Activated naive CD4-positive, alpha-beta T cell treated with anti-CD3 and anti-CD28 coated beads, Interleukin-2, amount 50 U/mL, for 24 hours (primary cell): ENCODE data around the gene SIRT7.

ENCODE experiments used
- H3K27ac Mint-ChIP-seq: one replicate; pipeline ENCODE4 v1.8.0; 2021; ENCODE audit warnings: mild to moderate bottlenecking, mixed read lengths
- H3K27me3 Mint-ChIP-seq: one replicate; pipeline ENCODE4 v1.8.0; 2021; ENCODE audit warnings: mixed read lengths
- H3K36me3 Mint-ChIP-seq: one replicate; pipeline ENCODE4 v1.8.0; 2021; ENCODE audit warnings: mixed read lengths
- H3K4me1 Mint-ChIP-seq: one replicate; pipeline ENCODE4 v1.8.0; 2021; ENCODE audit warnings: mixed read lengths
- H3K4me3 Mint-ChIP-seq: one replicate; pipeline ENCODE4 v1.8.0; 2021; ENCODE audit warnings: mild to moderate bottlenecking, mixed read lengths
- H3K9me3 Mint-ChIP-seq: one replicate; pipeline ENCODE4 v1.8.0; 2021; ENCODE audit warnings: mixed read lengths

Gene SIRT7

GRCh38 chr17:81907219-81908145 is 10.5 kb downstream of the SIRT7 start:
- Mint-ChIP-seq H3K36me3 (no peaks in the 10 kb centered on the region), H3K27ac (no peak overlapping the region), H3K27me3 (no peaks in the 10 kb centered on the region), H3K4me1 (no peaks in the 10 kb centered on the region), H3K4me3 (no peak overlapping the region), H3K9me3 (no peaks in the 10 kb centered on the region)

GRCh38 chr17:81906476-81907218 is 11.3 kb downstream of the SIRT7 start:
- Mint-ChIP-seq H3K4me1 (no peaks in the 10 kb centered on the region), H3K4me3 (no peak overlapping the region)

DNA sequence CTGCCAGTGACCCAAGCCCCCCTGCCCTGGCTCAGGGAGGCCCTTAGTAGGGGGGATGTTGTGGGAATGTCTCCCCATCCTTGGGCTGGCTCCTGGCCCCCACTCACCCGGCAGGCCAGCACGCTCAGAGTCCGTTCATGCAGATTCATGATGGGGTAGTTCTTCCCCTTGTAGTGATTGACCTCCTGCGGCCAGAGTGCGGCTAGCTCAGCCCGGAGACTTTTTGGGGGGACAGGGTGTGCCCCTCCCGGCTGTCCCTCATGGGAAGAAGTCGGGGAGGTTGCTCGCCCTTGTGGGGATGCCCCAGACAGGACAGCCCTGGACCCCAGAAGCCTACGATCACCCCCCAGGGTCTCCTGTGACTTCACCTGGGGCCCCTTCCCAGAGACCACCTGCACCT is 12.0 kb downstream of the SIRT7 start:
- Mint-ChIP-seq H3K27ac (no peak overlapping the region), H3K27me3 (peaks cover 3% of the 10 kb centered on the region), H3K9me3 (no peaks in the 10 kb centered on the region), H3K36me3 (no peaks in the 10 kb centered on the region), H3K4me3 (no peak overlapping the region), H3K4me1 (peaks cover 3% of the 10 kb centered on the region)

More at GRCh38 chr17:81906476-81907218, 11.3 kb downstream of the SIRT7 start:
- no peaks in the 10 kb centered on the region for H3K36me3 Mint-ChIP-seq
- no peak overlapping the region for H3K27ac Mint-ChIP-seq
- H3K9me3 Mint-ChIP-seq = no peaks in the 10 kb centered on the region
- no peaks in the 10 kb centered on the region for H3K27me3 Mint-ChIP-seq

DNA sequence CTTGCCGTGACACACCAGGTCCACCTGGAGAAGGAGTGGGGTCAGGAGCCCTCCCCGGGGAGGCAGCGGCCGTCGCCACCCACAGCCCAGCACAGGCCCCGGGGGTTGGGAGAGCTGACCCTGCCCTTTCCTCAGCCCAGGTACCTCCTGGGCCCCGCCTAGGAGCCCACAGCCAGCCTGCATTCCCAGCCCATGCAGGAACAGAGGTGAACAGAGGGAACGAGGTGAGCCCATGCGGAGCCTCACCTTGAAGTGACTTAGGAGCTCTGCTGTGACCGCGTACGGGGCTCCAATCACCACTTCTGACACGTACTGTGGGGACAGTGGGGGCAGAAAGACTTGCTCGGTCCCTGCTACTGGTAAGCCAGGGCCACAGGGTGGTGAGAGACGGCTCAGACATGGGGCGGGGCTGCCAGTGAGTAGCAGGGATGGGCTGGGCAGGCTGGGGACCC is 12.5 kb downstream of the SIRT7 start:
- Mint-ChIP-seq H3K4me1 (peaks cover 7% of the 10 kb centered on the region), H3K4me3 (no peak overlapping the region), H3K9me3 (no peaks in the 10 kb centered on the region), H3K36me3 (peaks cover 2% of the 10 kb centered on the region), H3K27me3 (peaks cover 6% of the 10 kb centered on the region), H3K27ac (no peak overlapping the region)

- Mint-ChIP-seq H3K27me3 (peaks cover 7% of the 10 kb centered on the region), H3K27ac (no peak overlapping the region), H3K36me3 (peaks cover 7% of the 10 kb centered on the region)
Observed at GRCh38 chr17:81904600-81905423, 13.2 kb downstream of the SIRT7 start.

GRCh38 chr17:81903896-81904599 is 13.9 kb downstream of the SIRT7 start:
- Mint-ChIP-seq H3K27me3 (peaks cover 7% of the 10 kb centered on the region), H3K4me3 (no peak overlapping the region), H3K4me1 (peaks cover 7% of the 10 kb centered on the region), H3K27ac (no peak overlapping the region), H3K36me3 (peaks cover 7% of the 10 kb centered on the region), H3K9me3 (no peaks in the 10 kb centered on the region)

More at GRCh38 chr17:81904600-81905423, 13.2 kb downstream of the SIRT7 start:
- no peaks in the 10 kb centered on the region for H3K9me3 Mint-ChIP-seq
- H3K4me3 Mint-ChIP-seq = no peak overlapping the region
- peaks cover 7% of the 10 kb centered on the region for H3K4me1 Mint-ChIP-seq

GRCh38 chr17:81903415-81903831 is 14.6 kb downstream of the SIRT7 start:
- Mint-ChIP-seq H3K9me3 (no peaks in the 10 kb centered on the region), H3K27ac (no peak overlapping the region), H3K4me3 (no peak overlapping the region), H3K27me3 (peaks cover 7% of the 10 kb centered on the region), H3K36me3 (peaks cover 7% of the 10 kb centered on the region), H3K4me1 (peaks cover 7% of the 10 kb centered on the region)

DNA sequence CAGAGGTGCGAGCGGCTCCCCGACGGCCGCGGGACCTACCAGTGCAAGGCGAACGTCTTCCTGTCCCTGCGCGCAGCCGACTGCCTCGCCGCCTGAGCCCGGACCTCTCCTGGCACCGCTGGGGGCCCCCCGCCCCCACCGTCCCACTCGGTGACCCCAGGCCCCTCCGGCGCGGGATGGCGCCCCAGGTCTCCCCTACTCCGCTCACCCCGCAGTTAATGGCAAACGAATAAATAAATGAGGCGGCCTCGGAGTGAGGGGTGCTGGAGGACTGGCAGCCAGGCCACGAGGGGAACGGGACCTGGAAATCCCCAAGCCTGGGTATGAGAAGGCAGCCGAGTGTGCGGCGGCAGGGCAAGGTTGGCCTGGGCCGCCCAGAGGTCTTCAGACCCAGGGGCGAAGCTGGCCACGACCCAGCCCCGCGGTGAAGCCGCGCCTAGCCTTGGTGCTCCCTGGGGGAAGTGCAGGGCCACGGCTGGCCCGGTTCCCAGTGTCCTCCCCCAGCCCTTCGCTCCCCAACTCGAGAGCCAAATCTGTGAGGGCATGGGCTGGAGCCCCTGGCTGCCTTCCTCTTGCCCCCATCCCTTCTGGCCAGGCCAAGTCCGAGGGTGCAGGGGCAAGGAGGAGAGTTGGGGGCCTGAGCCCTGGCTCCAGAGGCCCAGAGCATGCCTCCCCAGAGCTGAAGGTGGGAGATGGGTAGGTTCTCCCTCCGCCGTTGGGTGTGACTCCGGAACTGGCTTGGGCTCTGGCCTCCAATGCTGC is 15.1 kb downstream of the SIRT7 start:
- no peaks in the 10 kb centered on the region for H3K9me3 Mint-ChIP-seq
- H3K4me3 Mint-ChIP-seq = no peak overlapping the region
- peaks cover 7% of the 10 kb centered on the region for H3K27me3 Mint-ChIP-seq
- H3K4me1 Mint-ChIP-seq = peaks cover 7% of the 10 kb centered on the region
- peaks cover 9% of the 10 kb centered on the region for H3K36me3 Mint-ChIP-seq
- H3K27ac Mint-ChIP-seq = no peak overlapping the region

DNA sequence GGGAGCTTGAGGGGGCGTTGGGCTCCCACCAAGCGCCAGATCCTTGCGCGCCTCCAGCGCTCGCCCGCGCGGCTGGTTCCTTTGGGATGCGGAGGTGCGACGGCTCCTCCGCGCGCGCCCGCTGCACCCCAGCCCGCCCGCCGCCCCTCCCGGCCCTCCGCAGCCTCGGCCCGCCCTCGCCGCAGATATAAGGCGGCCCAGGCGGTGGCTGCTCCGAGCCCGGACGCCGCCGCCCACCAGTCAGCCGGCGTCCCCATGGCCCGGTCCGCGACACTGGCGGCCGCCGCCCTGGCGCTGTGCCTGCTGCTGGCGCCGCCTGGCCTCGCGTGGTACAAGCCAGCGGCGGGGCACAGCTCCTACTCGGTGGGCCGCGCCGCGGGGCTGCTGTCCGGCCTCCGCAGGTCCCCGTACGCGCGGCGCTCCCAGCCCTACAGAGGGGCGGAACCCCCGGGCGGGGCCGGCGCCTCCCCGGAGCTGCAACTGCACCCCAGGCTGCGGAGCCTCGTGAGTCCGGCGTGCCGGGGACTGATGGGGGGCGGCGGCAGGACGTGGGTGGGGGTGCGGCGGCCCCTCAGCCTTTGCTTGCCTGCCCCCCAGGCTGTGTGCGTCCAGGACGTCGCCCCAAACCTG is 15.8 kb downstream of the SIRT7 start, which contains the start of gene NPB:
Gene NPB (plus strand): TSS at position 216 of the 630 bp plus-strand sequence. CDS start 40 bp downstream, at position 256.
- H3K9me3 Mint-ChIP-seq = no peaks in the 10 kb centered on the region
- peak within 1 kb of the TSS; percentile 11 for H3K4me3 Mint-ChIP-seq
- H3K27ac Mint-ChIP-seq = no peak within 1 kb of the TSS
- H3K36me3 Mint-ChIP-seq = peaks cover 11% of the 10 kb centered on the region
- H3K27me3 Mint-ChIP-seq = peaks cover 7% of the 10 kb centered on the region
- H3K4me1 Mint-ChIP-seq = peaks cover 7% of the 10 kb centered on the region

- Mint-ChIP-seq H3K9me3 (no peaks in the 10 kb centered on the region), H3K27me3 (peaks cover 7% of the 10 kb centered on the region), H3K27ac (no peak overlapping the region), H3K4me1 (peaks cover 7% of the 10 kb centered on the region), H3K36me3 (peaks cover 11% of the 10 kb centered on the region), H3K4me3 (peak overlapping the region; percentile 65)
Observed at GRCh38 chr17:81901167-81902022, 16.6 kb downstream of the SIRT7 start.

DNA sequence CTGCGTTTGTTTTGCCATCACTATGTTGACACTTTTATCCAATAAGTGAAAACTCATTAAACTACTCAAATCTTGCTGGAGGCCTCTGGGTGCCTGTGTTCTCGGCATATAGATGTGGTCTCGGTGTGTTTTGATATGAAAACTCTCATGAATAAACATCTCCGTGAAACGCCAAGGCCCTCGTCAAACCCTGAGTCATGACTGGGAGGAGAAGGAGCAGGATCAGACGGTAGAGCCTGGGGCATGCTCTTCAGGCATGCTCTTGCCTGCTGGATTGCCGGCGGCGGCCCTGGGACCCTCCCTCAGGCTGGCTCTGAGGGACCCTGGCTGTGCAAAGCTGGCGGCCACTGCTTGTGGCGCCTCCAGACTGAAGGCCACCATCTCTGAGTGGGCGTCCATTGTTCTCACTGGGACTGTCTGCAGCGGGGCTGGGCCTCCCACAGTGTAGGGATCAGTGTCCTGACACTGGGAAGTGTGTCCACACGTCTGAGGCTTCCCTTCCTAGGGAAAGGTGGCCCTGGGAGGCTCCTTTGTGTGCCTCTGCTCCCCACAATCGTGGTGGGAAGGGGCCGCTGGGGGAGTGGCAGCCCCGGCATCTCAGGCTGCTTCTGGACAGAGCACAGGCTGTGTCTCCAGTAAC is 17.7 kb downstream of the SIRT7 start:
- Mint-ChIP-seq H3K4me1 (peaks cover 7% of the 10 kb centered on the region), H3K9me3 (no peaks in the 10 kb centered on the region), H3K27me3 (peaks cover 7% of the 10 kb centered on the region), H3K27ac (no peak overlapping the region), H3K36me3 (peaks cover 11% of the 10 kb centered on the region), H3K4me3 (no peak overlapping the region)

GRCh38 chr17:81899514-81900166 is 18.3 kb downstream of the SIRT7 start:
- H3K4me3 Mint-ChIP-seq = no peak overlapping the region
- peaks cover 7% of the 10 kb centered on the region for H3K4me1 Mint-ChIP-seq
- H3K36me3 Mint-ChIP-seq = peaks cover 11% of the 10 kb centered on the region
- H3K9me3 Mint-ChIP-seq = no peaks in the 10 kb centered on the region
- no peak overlapping the region for H3K27ac Mint-ChIP-seq
- peaks cover 7% of the 10 kb centered on the region for H3K27me3 Mint-ChIP-seq
